ENCODE measurements around the gene CABLES1. TPM values are rescaled to one million over a fixed set of nuclear protein-coding genes. Genes with fewer than 3 reads are reported as not detected.

CABLES1 gene
- total and polyA plus RNA-seq, 2 of the 8 experiments (the other 6 are each of a cell fraction or from before 2014, with no cell fraction given) = 9.2 to 26.4 TPM

DNA sequence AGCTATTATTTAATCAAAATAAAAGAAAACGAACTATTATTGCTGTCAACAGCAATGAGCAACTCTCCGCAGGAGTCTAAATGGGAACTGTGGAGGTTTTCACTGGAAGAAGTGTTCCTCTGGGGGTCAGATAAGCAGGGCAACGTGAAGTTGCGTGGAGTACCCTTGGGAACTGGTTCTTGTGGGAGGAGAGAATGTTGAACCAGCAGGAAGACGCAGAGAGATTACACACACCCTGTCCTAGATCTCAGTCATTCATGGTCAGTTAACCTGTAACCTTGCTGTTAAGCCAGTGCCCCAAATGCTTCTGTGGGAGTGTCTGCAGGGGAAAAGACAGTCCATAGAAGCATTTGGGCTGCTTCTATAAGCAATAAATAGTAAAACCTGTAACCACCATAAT is 20.4 kb upstream of the CABLES1 start (continued):
- TF ChIP-seq, protein P1, sequence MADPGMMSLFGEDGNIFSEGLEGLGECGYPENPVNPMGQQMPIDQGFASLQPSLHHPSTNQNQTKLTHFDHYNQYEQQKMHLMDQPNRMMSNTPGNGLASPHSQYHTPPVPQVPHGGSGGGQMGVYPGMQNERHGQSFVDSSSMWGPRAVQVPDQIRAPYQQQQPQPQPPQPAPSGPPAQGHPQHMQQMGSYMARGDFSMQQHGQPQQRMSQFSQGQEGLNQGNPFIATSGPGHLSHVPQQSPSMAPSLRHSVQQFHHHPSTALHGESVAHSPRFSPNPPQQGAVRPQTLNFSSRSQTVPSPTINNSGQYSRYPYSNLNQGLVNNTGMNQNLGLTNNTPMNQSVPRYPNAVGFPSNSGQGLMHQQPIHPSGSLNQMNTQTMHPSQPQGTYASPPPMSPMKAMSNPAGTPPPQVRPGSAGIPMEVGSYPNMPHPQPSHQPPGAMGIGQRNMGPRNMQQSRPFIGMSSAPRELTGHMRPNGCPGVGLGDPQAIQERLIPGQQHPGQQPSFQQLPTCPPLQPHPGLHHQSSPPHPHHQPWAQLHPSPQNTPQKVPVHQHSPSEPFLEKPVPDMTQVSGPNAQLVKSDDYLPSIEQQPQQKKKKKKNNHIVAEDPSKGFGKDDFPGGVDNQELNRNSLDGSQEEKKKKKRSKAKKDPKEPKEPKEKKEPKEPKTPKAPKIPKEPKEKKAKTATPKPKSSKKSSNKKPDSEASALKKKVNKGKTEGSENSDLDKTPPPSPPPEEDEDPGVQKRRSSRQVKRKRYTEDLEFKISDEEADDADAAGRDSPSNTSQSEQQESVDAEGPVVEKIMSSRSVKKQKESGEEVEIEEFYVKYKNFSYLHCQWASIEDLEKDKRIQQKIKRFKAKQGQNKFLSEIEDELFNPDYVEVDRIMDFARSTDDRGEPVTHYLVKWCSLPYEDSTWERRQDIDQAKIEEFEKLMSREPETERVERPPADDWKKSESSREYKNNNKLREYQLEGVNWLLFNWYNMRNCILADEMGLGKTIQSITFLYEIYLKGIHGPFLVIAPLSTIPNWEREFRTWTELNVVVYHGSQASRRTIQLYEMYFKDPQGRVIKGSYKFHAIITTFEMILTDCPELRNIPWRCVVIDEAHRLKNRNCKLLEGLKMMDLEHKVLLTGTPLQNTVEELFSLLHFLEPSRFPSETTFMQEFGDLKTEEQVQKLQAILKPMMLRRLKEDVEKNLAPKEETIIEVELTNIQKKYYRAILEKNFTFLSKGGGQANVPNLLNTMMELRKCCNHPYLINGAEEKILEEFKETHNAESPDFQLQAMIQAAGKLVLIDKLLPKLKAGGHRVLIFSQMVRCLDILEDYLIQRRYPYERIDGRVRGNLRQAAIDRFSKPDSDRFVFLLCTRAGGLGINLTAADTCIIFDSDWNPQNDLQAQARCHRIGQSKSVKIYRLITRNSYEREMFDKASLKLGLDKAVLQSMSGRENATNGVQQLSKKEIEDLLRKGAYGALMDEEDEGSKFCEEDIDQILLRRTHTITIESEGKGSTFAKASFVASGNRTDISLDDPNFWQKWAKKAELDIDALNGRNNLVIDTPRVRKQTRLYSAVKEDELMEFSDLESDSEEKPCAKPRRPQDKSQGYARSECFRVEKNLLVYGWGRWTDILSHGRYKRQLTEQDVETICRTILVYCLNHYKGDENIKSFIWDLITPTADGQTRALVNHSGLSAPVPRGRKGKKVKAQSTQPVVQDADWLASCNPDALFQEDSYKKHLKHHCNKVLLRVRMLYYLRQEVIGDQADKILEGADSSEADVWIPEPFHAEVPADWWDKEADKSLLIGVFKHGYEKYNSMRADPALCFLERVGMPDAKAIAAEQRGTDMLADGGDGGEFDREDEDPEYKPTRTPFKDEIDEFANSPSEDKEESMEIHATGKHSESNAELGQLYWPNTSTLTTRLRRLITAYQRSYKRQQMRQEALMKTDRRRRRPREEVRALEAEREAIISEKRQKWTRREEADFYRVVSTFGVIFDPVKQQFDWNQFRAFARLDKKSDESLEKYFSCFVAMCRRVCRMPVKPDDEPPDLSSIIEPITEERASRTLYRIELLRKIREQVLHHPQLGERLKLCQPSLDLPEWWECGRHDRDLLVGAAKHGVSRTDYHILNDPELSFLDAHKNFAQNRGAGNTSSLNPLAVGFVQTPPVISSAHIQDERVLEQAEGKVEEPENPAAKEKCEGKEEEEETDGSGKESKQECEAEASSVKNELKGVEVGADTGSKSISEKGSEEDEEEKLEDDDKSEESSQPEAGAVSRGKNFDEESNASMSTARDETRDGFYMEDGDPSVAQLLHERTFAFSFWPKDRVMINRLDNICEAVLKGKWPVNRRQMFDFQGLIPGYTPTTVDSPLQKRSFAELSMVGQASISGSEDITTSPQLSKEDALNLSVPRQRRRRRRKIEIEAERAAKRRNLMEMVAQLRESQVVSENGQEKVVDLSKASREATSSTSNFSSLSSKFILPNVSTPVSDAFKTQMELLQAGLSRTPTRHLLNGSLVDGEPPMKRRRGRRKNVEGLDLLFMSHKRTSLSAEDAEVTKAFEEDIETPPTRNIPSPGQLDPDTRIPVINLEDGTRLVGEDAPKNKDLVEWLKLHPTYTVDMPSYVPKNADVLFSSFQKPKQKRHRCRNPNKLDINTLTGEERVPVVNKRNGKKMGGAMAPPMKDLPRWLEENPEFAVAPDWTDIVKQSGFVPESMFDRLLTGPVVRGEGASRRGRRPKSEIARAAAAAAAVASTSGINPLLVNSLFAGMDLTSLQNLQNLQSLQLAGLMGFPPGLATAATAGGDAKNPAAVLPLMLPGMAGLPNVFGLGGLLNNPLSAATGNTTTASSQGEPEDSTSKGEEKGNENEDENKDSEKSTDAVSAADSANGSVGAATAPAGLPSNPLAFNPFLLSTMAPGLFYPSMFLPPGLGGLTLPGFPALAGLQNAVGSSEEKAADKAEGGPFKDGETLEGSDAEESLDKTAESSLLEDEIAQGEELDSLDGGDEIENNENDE (IDR thresholded peaks at IDR 0.05; ENCODE audit: insufficient replicate concordance, low read length) = no peak
- no peak for TF ChIP-seq JUND (IDR thresholded peaks at IDR 0.05; ENCODE audit: low read length)
- no peak for TF ChIP-seq BCL11A (IDR thresholded peaks at IDR 0.05; ENCODE audit: low read depth in 2 of 2, low read length in 2 of 2)
- TF ChIP-seq SP1 (IDR thresholded peaks at IDR 0.05; ENCODE audit: low read depth, low read length) = no peak
- no peak for TF ChIP-seq HDAC2 (IDR thresholded peaks at IDR 0.05; ENCODE audit: borderline replicate concordance in 1 of 2, low read depth in 2 of 2, low read length in 2 of 2)
- TF ChIP-seq NRF1 (IDR thresholded peaks at IDR 0.05; ENCODE audit: low read depth, low read length) = no peak
- TF ChIP-seq MAFK (IDR thresholded peaks at IDR 0.05; ENCODE audit: low read depth, low read length) = no peak
- TF ChIP-seq ZNF274 (IDR thresholded peaks at IDR 0.05; ENCODE audit: borderline replicate concordance, extremely low read depth, low read length) = no peak
- no peak for TF ChIP-seq SRF (IDR thresholded peaks at IDR 0.05; ENCODE audit: low read depth, low read length)
- no peak for TF ChIP-seq CTBP2 (IDR thresholded peaks at IDR 0.05; ENCODE audit: borderline replicate concordance, insufficient read depth, insufficient read length, low read length)
